ENCODE results near the gene DLG2. TPM values are rescaled to one million over a fixed set of nuclear protein-coding genes. Genes with fewer than 3 reads are reported as not detected.

The DLG2 gene
- total and polyA plus RNA-seq, 9 of the 15 experiments (the other 6 are each of a cell fraction or from before 2014, with no cell fraction given): 0.52 to 1.6 (median 0.95) TPM

DNA sequence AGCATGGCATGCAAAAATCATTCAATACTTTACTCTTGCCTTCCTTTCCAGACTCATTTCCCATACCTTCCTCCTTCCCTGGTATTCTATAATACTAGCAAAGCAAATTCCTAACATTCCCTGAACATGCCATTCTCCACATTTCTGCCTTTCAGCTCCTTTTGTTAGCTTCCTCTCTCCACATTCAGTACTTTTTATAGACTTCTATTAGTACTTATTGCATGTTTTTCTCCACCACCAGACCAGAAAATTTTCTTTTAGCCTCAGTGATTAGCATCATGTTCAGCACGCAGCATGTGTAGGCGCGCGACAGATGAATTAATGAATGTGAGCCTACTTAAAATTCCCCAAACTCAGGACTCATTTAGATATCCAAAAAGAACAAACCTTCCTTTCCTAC lies 935.3 kb downstream of the DLG2 start:
- Histone ChIP-seq H3K27ac (ENCODE audit: extremely low read depth, low read depth, low read length) (no peak overlapping the region), H3K79me2 (ENCODE audit: control insufficient read depth, insufficient read depth, low read length) (no peaks in the 10 kb centered on the region), H3K9me3 (replicated peaks; ENCODE audit: control insufficient read depth, insufficient read depth, low read depth, low read length) (no peaks in the 10 kb centered on the region), H4K20me1 (replicated peaks; ENCODE audit: control insufficient read depth, insufficient read depth, low read length) (no peaks in the 10 kb centered on the region), H3K36me3 (ENCODE audit: control insufficient read depth, insufficient read depth, low read length) (no peaks in the 10 kb centered on the region), H2AFZ (ENCODE audit: low read depth, low read length) (no peak overlapping the region), H3K4me1 (replicated peaks in 1 of 2; ENCODE audit: control insufficient read depth in 2 of 2, insufficient read depth in 2 of 2, low read length in 2 of 2) (no peaks in the 10 kb centered on the region), H3K4me3 (no peak overlapping the region), H3K27me3 (ENCODE audit: control insufficient read depth in 2 of 2, insufficient read depth in 2 of 2, low read length in 2 of 2) (no peaks in the 10 kb centered on the region), H3K9ac (ENCODE audit: insufficient read depth in 1 of 2, low read depth in 2 of 2, low read length in 2 of 2) (no peak overlapping the region), H3K9me1 (ENCODE audit: control insufficient read depth, insufficient read depth, low read length) (no peaks in the 10 kb centered on the region), H3K4me2 (ENCODE audit: insufficient read depth, low read length) (no peak overlapping the region)
- ChIA-PET CTCF (ENCODE audit: low intra/inter-chr PET ratio) (no interaction called here), POLR2A (no interaction called here)
- in situ Hi-C loops (cut with MboI) (no loop called here), intact Hi-C loops (cut with micrococcal nuclease) (no loop called here)
- FAIRE-seq (no peak), ATAC-seq (no peak), DNase-seq (ENCODE audit: extremely low read depth in 1 of 4, low spot score in 3 of 4) (no peak)
- 0% methylated on average over 4 of the region's 4 CpGs for WGBS (ENCODE audit: insufficient coverage, low coverage, missing lambda C conversion rate)
- no TSS peak for BruUV-seq (replicated peaks)
- TF ChIP-seq, protein P1, sequence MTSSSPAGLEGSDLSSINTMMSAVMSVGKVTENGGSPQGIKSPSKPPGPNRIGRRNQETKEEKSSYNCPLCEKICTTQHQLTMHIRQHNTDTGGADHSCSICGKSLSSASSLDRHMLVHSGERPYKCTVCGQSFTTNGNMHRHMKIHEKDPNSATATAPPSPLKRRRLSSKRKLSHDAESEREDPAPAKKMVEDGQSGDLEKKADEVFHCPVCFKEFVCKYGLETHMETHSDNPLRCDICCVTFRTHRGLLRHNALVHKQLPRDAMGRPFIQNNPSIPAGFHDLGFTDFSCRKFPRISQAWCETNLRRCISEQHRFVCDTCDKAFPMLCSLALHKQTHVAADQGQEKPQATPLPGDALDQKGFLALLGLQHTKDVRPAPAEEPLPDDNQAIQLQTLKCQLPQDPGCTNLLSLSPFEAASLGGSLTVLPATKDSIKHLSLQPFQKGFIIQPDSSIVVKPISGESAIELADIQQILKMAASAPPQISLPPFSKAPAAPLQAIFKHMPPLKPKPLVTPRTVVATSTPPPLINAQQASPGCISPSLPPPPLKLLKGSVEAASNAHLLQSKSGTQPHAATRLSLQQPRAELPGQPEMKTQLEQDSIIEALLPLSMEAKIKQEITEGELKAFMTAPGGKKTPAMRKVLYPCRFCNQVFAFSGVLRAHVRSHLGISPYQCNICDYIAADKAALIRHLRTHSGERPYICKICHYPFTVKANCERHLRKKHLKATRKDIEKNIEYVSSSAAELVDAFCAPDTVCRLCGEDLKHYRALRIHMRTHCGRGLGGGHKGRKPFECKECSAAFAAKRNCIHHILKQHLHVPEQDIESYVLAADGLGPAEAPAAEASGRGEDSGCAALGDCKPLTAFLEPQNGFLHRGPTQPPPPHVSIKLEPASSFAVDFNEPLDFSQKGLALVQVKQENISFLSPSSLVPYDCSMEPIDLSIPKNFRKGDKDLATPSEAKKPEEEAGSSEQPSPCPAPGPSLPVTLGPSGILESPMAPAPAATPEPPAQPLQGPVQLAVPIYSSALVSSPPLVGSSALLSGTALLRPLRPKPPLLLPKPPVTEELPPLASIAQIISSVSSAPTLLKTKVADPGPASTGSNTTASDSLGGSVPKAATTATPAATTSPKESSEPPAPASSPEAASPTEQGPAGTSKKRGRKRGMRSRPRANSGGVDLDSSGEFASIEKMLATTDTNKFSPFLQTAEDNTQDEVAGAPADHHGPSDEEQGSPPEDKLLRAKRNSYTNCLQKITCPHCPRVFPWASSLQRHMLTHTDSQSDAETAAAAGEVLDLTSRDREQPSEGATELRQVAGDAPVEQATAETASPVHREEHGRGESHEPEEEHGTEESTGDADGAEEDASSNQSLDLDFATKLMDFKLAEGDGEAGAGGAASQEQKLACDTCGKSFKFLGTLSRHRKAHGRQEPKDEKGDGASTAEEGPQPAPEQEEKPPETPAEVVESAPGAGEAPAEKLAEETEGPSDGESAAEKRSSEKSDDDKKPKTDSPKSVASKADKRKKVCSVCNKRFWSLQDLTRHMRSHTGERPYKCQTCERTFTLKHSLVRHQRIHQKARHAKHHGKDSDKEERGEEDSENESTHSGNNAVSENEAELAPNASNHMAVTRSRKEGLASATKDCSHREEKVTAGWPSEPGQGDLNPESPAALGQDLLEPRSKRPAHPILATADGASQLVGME (CRISPR knock-in tag; IDR thresholded peaks at IDR 0.05): no peak
- TF ChIP-seq ZNF699 (CRISPR knock-in tag; IDR thresholded peaks at IDR 0.05; ENCODE audit: insufficient replicate concordance) (no peak), PCBP1 (IDR thresholded peaks at IDR 0.05; ENCODE audit: low read depth, low read length, poor library complexity, severe bottlenecking) (no peak), RBBP5 (IDR thresholded peaks at IDR 0.05; ENCODE audit: borderline replicate concordance, insufficient read depth, low read length, poor library complexity, severe bottlenecking) (no peak), NCOA4 (IDR thresholded peaks at IDR 0.05; ENCODE audit: partially characterized antibody) (no peak)
- TF ChIP-seq, protein P2, sequence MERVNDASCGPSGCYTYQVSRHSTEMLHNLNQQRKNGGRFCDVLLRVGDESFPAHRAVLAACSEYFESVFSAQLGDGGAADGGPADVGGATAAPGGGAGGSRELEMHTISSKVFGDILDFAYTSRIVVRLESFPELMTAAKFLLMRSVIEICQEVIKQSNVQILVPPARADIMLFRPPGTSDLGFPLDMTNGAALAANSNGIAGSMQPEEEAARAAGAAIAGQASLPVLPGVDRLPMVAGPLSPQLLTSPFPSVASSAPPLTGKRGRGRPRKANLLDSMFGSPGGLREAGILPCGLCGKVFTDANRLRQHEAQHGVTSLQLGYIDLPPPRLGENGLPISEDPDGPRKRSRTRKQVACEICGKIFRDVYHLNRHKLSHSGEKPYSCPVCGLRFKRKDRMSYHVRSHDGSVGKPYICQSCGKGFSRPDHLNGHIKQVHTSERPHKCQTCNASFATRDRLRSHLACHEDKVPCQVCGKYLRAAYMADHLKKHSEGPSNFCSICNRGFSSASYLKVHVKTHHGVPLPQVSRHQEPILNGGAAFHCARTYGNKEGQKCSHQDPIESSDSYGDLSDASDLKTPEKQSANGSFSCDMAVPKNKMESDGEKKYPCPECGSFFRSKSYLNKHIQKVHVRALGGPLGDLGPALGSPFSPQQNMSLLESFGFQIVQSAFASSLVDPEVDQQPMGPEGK (CRISPR knock-in tag; IDR thresholded peaks at IDR 0.05; ENCODE audit: borderline replicate concordance): no peak
- TF ChIP-seq, protein P3, sequence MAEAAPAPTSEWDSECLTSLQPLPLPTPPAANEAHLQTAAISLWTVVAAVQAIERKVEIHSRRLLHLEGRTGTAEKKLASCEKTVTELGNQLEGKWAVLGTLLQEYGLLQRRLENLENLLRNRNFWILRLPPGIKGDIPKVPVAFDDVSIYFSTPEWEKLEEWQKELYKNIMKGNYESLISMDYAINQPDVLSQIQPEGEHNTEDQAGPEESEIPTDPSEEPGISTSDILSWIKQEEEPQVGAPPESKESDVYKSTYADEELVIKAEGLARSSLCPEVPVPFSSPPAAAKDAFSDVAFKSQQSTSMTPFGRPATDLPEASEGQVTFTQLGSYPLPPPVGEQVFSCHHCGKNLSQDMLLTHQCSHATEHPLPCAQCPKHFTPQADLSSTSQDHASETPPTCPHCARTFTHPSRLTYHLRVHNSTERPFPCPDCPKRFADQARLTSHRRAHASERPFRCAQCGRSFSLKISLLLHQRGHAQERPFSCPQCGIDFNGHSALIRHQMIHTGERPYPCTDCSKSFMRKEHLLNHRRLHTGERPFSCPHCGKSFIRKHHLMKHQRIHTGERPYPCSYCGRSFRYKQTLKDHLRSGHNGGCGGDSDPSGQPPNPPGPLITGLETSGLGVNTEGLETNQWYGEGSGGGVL (CRISPR knock-in tag; IDR thresholded peaks at IDR 0.05): no peak
- TF ChIP-seq, protein P4, sequence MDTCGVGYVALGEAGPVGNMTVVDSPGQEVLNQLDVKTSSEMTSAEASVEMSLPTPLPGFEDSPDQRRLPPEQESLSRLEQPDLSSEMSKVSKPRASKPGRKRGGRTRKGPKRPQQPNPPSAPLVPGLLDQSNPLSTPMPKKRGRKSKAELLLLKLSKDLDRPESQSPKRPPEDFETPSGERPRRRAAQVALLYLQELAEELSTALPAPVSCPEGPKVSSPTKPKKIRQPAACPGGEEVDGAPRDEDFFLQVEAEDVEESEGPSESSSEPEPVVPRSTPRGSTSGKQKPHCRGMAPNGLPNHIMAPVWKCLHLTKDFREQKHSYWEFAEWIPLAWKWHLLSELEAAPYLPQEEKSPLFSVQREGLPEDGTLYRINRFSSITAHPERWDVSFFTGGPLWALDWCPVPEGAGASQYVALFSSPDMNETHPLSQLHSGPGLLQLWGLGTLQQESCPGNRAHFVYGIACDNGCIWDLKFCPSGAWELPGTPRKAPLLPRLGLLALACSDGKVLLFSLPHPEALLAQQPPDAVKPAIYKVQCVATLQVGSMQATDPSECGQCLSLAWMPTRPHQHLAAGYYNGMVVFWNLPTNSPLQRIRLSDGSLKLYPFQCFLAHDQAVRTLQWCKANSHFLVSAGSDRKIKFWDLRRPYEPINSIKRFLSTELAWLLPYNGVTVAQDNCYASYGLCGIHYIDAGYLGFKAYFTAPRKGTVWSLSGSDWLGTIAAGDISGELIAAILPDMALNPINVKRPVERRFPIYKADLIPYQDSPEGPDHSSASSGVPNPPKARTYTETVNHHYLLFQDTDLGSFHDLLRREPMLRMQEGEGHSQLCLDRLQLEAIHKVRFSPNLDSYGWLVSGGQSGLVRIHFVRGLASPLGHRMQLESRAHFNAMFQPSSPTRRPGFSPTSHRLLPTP (IDR thresholded peaks at IDR 0.05; ENCODE audit: borderline replicate concordance, extremely low read depth, insufficient read length): no peak

Measured in K562 (cell line).